GM12891 (cell line): ENCODE measurements around the gene MPPED2.

Experiments
- POLR2A ChIP-seq: IDR thresholded peaks from 2 replicates; pipeline ENCODE4 v1.6.1; 2011; ENCODE audit warnings: low read depth, low read length, control low read depth
- POLR2AphosphoS5 ChIP-seq: IDR thresholded peaks from 2 replicates; pipeline ENCODE4 v1.6.1; 2011; ENCODE audit warnings: low read depth, low read length, control low read depth
- POU2F2 ChIP-seq: IDR thresholded peaks from 2 replicates; pipeline ENCODE4 v1.6.1; 2011; ENCODE audit warnings: low read depth, mild to moderate bottlenecking, control low read depth, low read length, moderate library complexity
- SPI1 ChIP-seq: IDR thresholded peaks from 2 replicates; pipeline ENCODE4 v1.6.1; 2011; ENCODE audit warnings: low read depth, low read length, control low read depth
- TAF1 ChIP-seq: IDR thresholded peaks from 2 replicates; pipeline ENCODE4 v1.6.1; 2011; ENCODE audit warnings: low read depth, low read length, control low read depth

GRCh38 chr11:30509364-30509763, 76.8 kb downstream of the MPPED2 start:
- no peak for TF ChIP-seq POLR2A
- TF ChIP-seq TAF1 = no peak
- no peak for TF ChIP-seq POLR2AphosphoS5
- TF ChIP-seq SPI1 = no peak
- TF ChIP-seq POU2F2 = no peak
